K562 (cell line): Measurements from ENCODE around the gene TMEM217. TPM values are rescaled to one million over a fixed set of nuclear protein-coding genes. Genes with fewer than 3 reads are reported as not detected.
A peak's percentile ranks its signal among the peaks of the same experiment; 100 is the strongest.

Experiments used
- ATF6 ChIP-seq: sonication (generic); formaldehyde crosslinking; IDR thresholded peaks from 2 replicates; pipeline ENCODE4 v1.4.0; 2020; ENCODE audit warnings: mild to moderate bottlenecking, missing genetic modification reagents
- CHD4 ChIP-seq: fragments of 200-600 bp; sonication (generic); IDR thresholded peaks from 3 replicates; pipeline ENCODE4 v1.6.1; 2012; ENCODE audit warnings: low read depth, mild to moderate bottlenecking, mixed read lengths, low read length, inconsistent platforms; ENCODE audit not compliant: insufficient read depth, insufficient replicate concordance, poor library complexity, severe bottlenecking
- DNMT1 ChIP-seq: fragments of 450-650 bp; IDR thresholded peaks from 2 replicates; pipeline ENCODE4 v1.6.1; 2016; ENCODE audit warnings: antibody characterized with exemption, mild to moderate bottlenecking
- DPF2 ChIP-seq: fragments of 450-650 bp; IDR thresholded peaks from 2 replicates; pipeline ENCODE4 v1.6.1; 2016
- ELK3 ChIP-seq: fragments of 450-650 bp; formaldehyde crosslinking; IDR thresholded peaks from 2 replicates; pipeline ENCODE4 v1.4.0; 2020; ENCODE audit warnings: mild to moderate bottlenecking
- ESRRA ChIP-seq: fragments of 450-650 bp; IDR thresholded peaks from 2 replicates; pipeline ENCODE4 v1.6.1; 2014; ENCODE audit warnings: low read depth, mild to moderate bottlenecking, moderate library complexity, borderline replicate concordance
- ETV1 ChIP-seq: fragments of 450-650 bp; conservative IDR thresholded peaks from 2 replicates; pipeline ENCODE4 v1.6.1; 2016; ENCODE audit warnings: missing genetic modification characterization, control low read depth, low read depth, missing compliant biosample characterization
- FOXJ3 ChIP-seq: sonication (generic); formaldehyde crosslinking; IDR thresholded peaks from 2 replicates; pipeline ENCODE4 v1.4.0; 2020; ENCODE audit warnings: mild to moderate bottlenecking, missing genetic modification reagents
- MITF ChIP-seq: IDR thresholded peaks from 2 replicates; pipeline ENCODE4 v1.6.1; 2014; ENCODE audit warnings: antibody characterized with exemption
- MNT ChIP-seq, 2 experiments: fragments of 450-650 bp; conservative IDR thresholded peaks; 2 replicates each; pipeline ENCODE4 v1.6.1; 2017; ENCODE audit warnings: mild to moderate bottlenecking in 2 of 2, moderate library complexity in 2 of 2
- NFIC ChIP-seq: fragments of 450-650 bp; IDR thresholded peaks from 2 replicates; pipeline ENCODE4 v1.6.1; 2017; ENCODE audit warnings: mild to moderate bottlenecking, inconsistent platforms
- NONO ChIP-seq, 2 experiments: fragments of 200-400 bp in 1 of 2; fragments of 450-650 bp in 1 of 2; formaldehyde crosslinking in 1 of 2; IDR thresholded peaks; 2 replicates each; pipeline ENCODE4 v1.6.1; 2017; ENCODE audit warnings: low read depth in 2 of 2, mild to moderate bottlenecking in 2 of 2, moderate library complexity in 2 of 2, low read length in 1 of 2
- PML ChIP-seq: IDR thresholded peaks from 2 replicates; pipeline ENCODE4 v1.6.1; 2012; ENCODE audit warnings: low read length, inconsistent platforms
- POU5F1 ChIP-seq: fragments of 150-350 bp; IDR thresholded peaks from 2 replicates; pipeline ENCODE4 v1.6.1; 2014; ENCODE audit warnings: borderline replicate concordance, low read length, low read depth, mild to moderate bottlenecking; ENCODE audit not compliant: partially characterized antibody
- RAD21 ChIP-seq, 2 experiments: fragments of 250-450 bp in 1 of 2; fragments of 450-650 bp in 1 of 2; sonication (Bioruptor Pico) in 1 of 2; formaldehyde crosslinking in 1 of 2; IDR thresholded peaks in 1 of 2; conservative IDR thresholded peaks in 1 of 2; 2 replicates each; pipeline versions ENCODE4 v1.4.0 to v1.8.0; 2020 to 2022; ENCODE audit warnings: mild to moderate bottlenecking in 2 of 2, moderate library complexity in 1 of 2
- SP1 ChIP-seq: sonication (generic); formaldehyde crosslinking; IDR thresholded peaks from 2 replicates; pipeline ENCODE4 v1.8.1; 2022; ENCODE audit warnings: mild to moderate bottlenecking, missing genetic modification reagents
- STAT5B ChIP-seq: fragments of 250-450 bp; sonication (Bioruptor Pico); IDR thresholded peaks from 2 replicates; pipeline ENCODE4 v1.8.0; 2021; ENCODE audit warnings: mild to moderate bottlenecking, inconsistent platforms
- TCFL5 ChIP-seq: fragments of 250-450 bp; sonication (Bioruptor Pico); conservative IDR thresholded peaks from 2 replicates; pipeline ENCODE4 v1.6.1; 2021; ENCODE audit warnings: mild to moderate bottlenecking, moderate library complexity, matching md5 sums
- ZNF239 ChIP-seq: fragments of 250-450 bp; sonication (Bioruptor Pico); IDR thresholded peaks from 2 replicates; pipeline ENCODE4 v1.4.0; 2020; ENCODE audit warnings: mild to moderate bottlenecking
- ZNF668 ChIP-seq: fragments of 250-450 bp; sonication (Bioruptor Pico); IDR thresholded peaks from 2 replicates; pipeline ENCODE4 v1.8.0; 2022; ENCODE audit warnings: mild to moderate bottlenecking, inconsistent platforms
- ZNF785 ChIP-seq: fragments of 250-450 bp; sonication (Bioruptor Pico); IDR thresholded peaks from 2 replicates; pipeline ENCODE4 v1.4.0; 2020; ENCODE audit warnings: mild to moderate bottlenecking
- ZNF79 ChIP-seq: fragments of 250-450 bp; sonication (Bioruptor Pico); IDR thresholded peaks from 2 replicates; pipeline ENCODE4 v1.4.0; 2020; ENCODE audit warnings: low read depth, mild to moderate bottlenecking, moderate library complexity
- polyA plus RNA-seq, 8 experiments: library from polyadenylated mRNA; depleted of rRNA in 4 of 8; stranded (reverse) in 5 of 8; unstranded in 3 of 8; fragments of >200 nt; fragmentation: Nextera tagmentation in 2 of 8; fragmentation: Illumina TruSeq in 1 of 8; extraction: Ambion mirVana in 2 of 8; extraction: Trizol in 1 of 8; gene quantifications; 2 replicates each; pipeline versions ENCODE4 v1.2.1 to v1.2.3, GENCODE V29; 2011 to 2014; ENCODE audit warnings: inconsistent platforms in 1 of 8, missing spikeins in 1 of 8
- total RNA-seq, 7 experiments: library from RNA; depleted of rRNA in 6 of 7; stranded (reverse); fragments of >200 nt in 6 of 7; fragmentation: Illumina TruSeq in 2 of 7; extraction: Trizol in 2 of 7; gene quantifications; 2 replicates each; pipeline versions ENCODE4 v1.2.1 to v1.2.3, GENCODE V29; 2011 to 2021; ENCODE audit warnings: low replicate concordance in 1 of 7

Gene TMEM217
- total and polyA plus RNA-seq, 9 of the 15 experiments (the other 6 are each of a cell fraction or from before 2014, with no cell fraction given), result 1.3 to 8.0 (median 1.9) TPM

GRCh38 chr6:37302086-37302686 lies 44.2 kb upstream of the TMEM217 start (continued):
- peak; percentile 36 to 81; a peak in 3 of 4 replicates for TF ChIP-seq MNT (conservative IDR thresholded peaks at IDR 0.05)
- TF ChIP-seq ZNF785, result 0 out of 2 replicates have a peak, but pooled peaks have one; percentile 33
- TF ChIP-seq ZNF239, result peak; percentile 88
- TF ChIP-seq POU5F1, result no peak
- no peak for TF ChIP-seq ATF6 (CRISPR knock-in tag)
- TF ChIP-seq ZNF79 (CRISPR knock-in tag), result peak; percentile 79; the same call in 1 of the 2 replicates
- TF ChIP-seq TCFL5 (CRISPR knock-in tag), result peak; percentile 93
- TF ChIP-seq CHD4, result no peak
- peak; percentile 97 for TF ChIP-seq ESRRA
- TF ChIP-seq ETV1, result peak; percentile 71
- TF ChIP-seq NFIC, result peak; percentile 99
- peak; percentile 81; the same call in 1 of the 2 replicates for TF ChIP-seq MITF
- TF ChIP-seq SP1 (CRISPR knock-in tag), result peak; percentile 84
- no peak for TF ChIP-seq FOXJ3 (CRISPR knock-in tag)
- TF ChIP-seq ZNF668 (CRISPR knock-in tag), result peak; percentile 89; the same call in 1 of the 2 replicates
- no peak for TF ChIP-seq STAT5B (CRISPR knock-in tag)
- peak; percentile 100 for TF ChIP-seq PML
- peak; percentile 87; the same call in 1 of the 2 replicates for TF ChIP-seq ELK3 (CRISPR knock-in tag)
- TF ChIP-seq DPF2, result peak; percentile 100
- peak; percentile 3 to 49; a peak in 1 of 4 replicates for TF ChIP-seq RAD21 (CRISPR knock-in tag; conservative IDR thresholded peaks at IDR 0.05 in 1 of 2, IDR thresholded peaks at IDR 0.05 in 1 of 2)
- peak in 1 of 2 experiments; percentile 95; a peak in 2 of 4 replicates for TF ChIP-seq NONO (IDR thresholded peaks at IDR 0.05; ENCODE audit: low read depth in 2 of 2, low read length in 1 of 2)
- TF ChIP-seq DNMT1, result no peak
